Fibroblast of lung (primary cell): ENCODE results near the gene METTL21C. TPM values are rescaled to one million over a fixed set of nuclear protein-coding genes. Genes with fewer than 3 reads are reported as not detected.

ENCODE experiments used
- DNase-seq, 2 donors: peaks; one replicate each; pipeline versions ENCODE4 v3.0.0 to v3.0.0-alpha.2; 2010; ENCODE audit warnings: low read depth in 2 of 2
- H2AFZ ChIP-seq: 2 replicates; pipeline ENCODE4 v1.5.1; 2012; ENCODE audit warnings: low read length, control low read depth, inconsistent platforms
- H3K27ac ChIP-seq: 2 replicates; pipeline ENCODE4 v1.5.1; 2011; ENCODE audit warnings: low read length, control low read depth; ENCODE audit not compliant: insufficient read depth
- H3K27me3 ChIP-seq: 2 replicates; pipeline ENCODE4 v1.5.1; 2011; ENCODE audit warnings: mild to moderate bottlenecking, low read length; ENCODE audit not compliant: control insufficient read depth, insufficient read depth
- H3K36me3 ChIP-seq: 2 replicates; pipeline ENCODE4 v1.5.1; 2011; ENCODE audit warnings: low read length; ENCODE audit not compliant: control insufficient read depth, insufficient read depth
- H3K4me1 ChIP-seq: 2 replicates; pipeline ENCODE4 v1.5.1; 2011; ENCODE audit warnings: low read length; ENCODE audit not compliant: control insufficient read depth, insufficient read depth; ENCODE audit errors: extremely low read depth
- H3K4me2 ChIP-seq: 2 replicates; pipeline ENCODE4 v1.5.1; 2011; ENCODE audit warnings: low read length, control low read depth; ENCODE audit not compliant: insufficient read depth; ENCODE audit errors: extremely low read depth
- H3K4me3 ChIP-seq, 4 experiments: fragments of 200-600 bp in 1 of 4; sonication (generic) in 1 of 4; replicated peaks in 1 of 4; 2 replicates each; pipeline ENCODE4 v1.5.1; 2011 to 2016; ENCODE audit warnings: low read length in 4 of 4, low read depth in 3 of 4, mild to moderate bottlenecking in 3 of 4, control low read depth in 2 of 4, inconsistent platforms in 1 of 4, mixed read lengths in 1 of 4; ENCODE audit not compliant: insufficient read depth in 1 of 4; ENCODE audit errors: control extremely low read depth in 1 of 4
- H3K79me2 ChIP-seq: 2 replicates; pipeline ENCODE4 v1.5.1; 2012; ENCODE audit warnings: mild to moderate bottlenecking, low read length, inconsistent platforms; ENCODE audit not compliant: control insufficient read depth, insufficient read depth
- H3K9ac ChIP-seq: 2 replicates; pipeline ENCODE4 v1.5.1; 2011; ENCODE audit warnings: mild to moderate bottlenecking, low read length, control low read depth; ENCODE audit not compliant: insufficient read depth
- H3K9me3 ChIP-seq: 2 replicates; pipeline ENCODE4 v1.5.1; 2012; ENCODE audit warnings: low read depth, low read length; ENCODE audit not compliant: control insufficient read depth, insufficient read depth
- H4K20me1 ChIP-seq: 2 replicates; pipeline ENCODE4 v1.5.1; 2011; ENCODE audit warnings: low read length; ENCODE audit not compliant: control insufficient read depth, insufficient read depth; ENCODE audit errors: extremely low read depth
- EZH2 ChIP-seq: IDR thresholded peaks from 2 replicates; pipeline ENCODE4 v1.5.1; 2012; ENCODE audit warnings: low read length, control low read depth, mild to moderate bottlenecking; ENCODE audit errors: missing control alignments
- polyA plus RNA-seq, 2 donors: library from polyadenylated mRNA; depleted of rRNA in 1 of 2; stranded (reverse) in 1 of 2; unstranded in 1 of 2; fragments of >200 nt; gene quantifications; 2 replicates each; pipeline ENCODE4 v1.2.1, GENCODE V29; 2011 to 2012; ENCODE audit warnings: missing spikeins in 1 of 2
- total RNA-seq: library from RNA; depleted of rRNA; stranded (reverse); fragments of >200 nt; gene quantifications from 2 replicates; pipeline ENCODE4 v1.2.1, GENCODE V29; 2014
- TF ChIP-seq, protein P1 (sequence below), 2 donors: IDR thresholded peaks in 1 of 2; conservative IDR thresholded peaks in 1 of 2; 1 replicate in 1 of 2; 2 replicates in 1 of 2; pipeline ENCODE4 v1.5.1; 2011 to 2012; ENCODE audit warnings: low read length in 2 of 2, control low read depth in 1 of 2, inconsistent platforms in 1 of 2, low read depth in 1 of 2, mild to moderate bottlenecking in 1 of 2

Gene METTL21C
- total and polyA plus RNA-seq, 2 donors (not counting 1 experiment from before 2014, with no cell fraction given) = 0.17 TPM; not detected in 1

GRCh38 chr13:102675115-102675514, 19.7 kb downstream of the METTL21C start:
- H3K27me3 ChIP-seq = no peaks in the 10 kb centered on the region
- no peak overlapping the region for H3K27ac ChIP-seq
- H3K9ac ChIP-seq = no peak overlapping the region
- no peak overlapping the region for H2AFZ ChIP-seq
- H4K20me1 ChIP-seq = no peaks in the 10 kb centered on the region
- H3K4me1 ChIP-seq = no peaks in the 10 kb centered on the region
- TF ChIP-seq, protein P1, sequence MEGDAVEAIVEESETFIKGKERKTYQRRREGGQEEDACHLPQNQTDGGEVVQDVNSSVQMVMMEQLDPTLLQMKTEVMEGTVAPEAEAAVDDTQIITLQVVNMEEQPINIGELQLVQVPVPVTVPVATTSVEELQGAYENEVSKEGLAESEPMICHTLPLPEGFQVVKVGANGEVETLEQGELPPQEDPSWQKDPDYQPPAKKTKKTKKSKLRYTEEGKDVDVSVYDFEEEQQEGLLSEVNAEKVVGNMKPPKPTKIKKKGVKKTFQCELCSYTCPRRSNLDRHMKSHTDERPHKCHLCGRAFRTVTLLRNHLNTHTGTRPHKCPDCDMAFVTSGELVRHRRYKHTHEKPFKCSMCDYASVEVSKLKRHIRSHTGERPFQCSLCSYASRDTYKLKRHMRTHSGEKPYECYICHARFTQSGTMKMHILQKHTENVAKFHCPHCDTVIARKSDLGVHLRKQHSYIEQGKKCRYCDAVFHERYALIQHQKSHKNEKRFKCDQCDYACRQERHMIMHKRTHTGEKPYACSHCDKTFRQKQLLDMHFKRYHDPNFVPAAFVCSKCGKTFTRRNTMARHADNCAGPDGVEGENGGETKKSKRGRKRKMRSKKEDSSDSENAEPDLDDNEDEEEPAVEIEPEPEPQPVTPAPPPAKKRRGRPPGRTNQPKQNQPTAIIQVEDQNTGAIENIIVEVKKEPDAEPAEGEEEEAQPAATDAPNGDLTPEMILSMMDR (conservative IDR thresholded peaks at IDR 0.05 in 1 of 2, IDR thresholded peaks at IDR 0.05 in 1 of 2; ENCODE audit: low read depth in 1 of 2, low read length in 2 of 2) = no peak
- no peak for TF ChIP-seq EZH2
- H3K36me3 ChIP-seq = peaks cover 6% of the 10 kb centered on the region
- no peak for DNase-seq
- no peak overlapping the region for H3K4me2 ChIP-seq
- H3K9me3 ChIP-seq = no peaks in the 10 kb centered on the region
- H3K4me3 ChIP-seq = no peak overlapping the region
- no peaks in the 10 kb centered on the region for H3K79me2 ChIP-seq

DNA sequence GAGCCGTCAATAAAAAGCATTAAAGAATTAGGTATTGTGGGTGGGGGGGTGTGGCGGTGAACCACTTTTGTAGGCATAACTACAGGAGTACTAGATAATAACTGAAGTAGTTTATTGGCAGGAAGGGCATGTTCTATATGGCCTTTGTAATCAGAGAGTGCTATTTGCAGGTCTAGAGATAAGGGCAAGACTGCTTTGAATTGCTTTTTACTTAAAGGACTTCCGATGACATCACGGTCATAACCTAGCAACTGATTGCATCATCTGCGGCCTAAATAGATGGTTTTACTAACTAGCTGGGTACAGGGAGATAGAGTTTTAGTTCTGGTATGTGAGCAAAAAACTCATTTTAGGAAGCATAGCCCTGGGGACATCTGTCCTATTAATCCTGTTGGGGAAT, 24.7 kb downstream of the METTL21C start:
- Histone ChIP-seq H3K9ac (no peak overlapping the region), H2AFZ (no peak overlapping the region), H3K27ac (no peak overlapping the region), H3K9me3 (no peaks in the 10 kb centered on the region), H3K36me3 (peaks cover 9% of the 10 kb centered on the region), H3K4me1 (no peaks in the 10 kb centered on the region), H3K27me3 (no peaks in the 10 kb centered on the region), H3K4me3 (no peak overlapping the region), H3K79me2 (no peaks in the 10 kb centered on the region), H3K4me2 (no peak overlapping the region), H4K20me1 (no peaks in the 10 kb centered on the region)
- no peak for TF ChIP-seq EZH2
- TF ChIP-seq, protein P1 (conservative IDR thresholded peaks at IDR 0.05 in 1 of 2, IDR thresholded peaks at IDR 0.05 in 1 of 2; ENCODE audit: low read depth in 1 of 2, low read length in 2 of 2) = no peak
- DNase-seq = no peak

DNA sequence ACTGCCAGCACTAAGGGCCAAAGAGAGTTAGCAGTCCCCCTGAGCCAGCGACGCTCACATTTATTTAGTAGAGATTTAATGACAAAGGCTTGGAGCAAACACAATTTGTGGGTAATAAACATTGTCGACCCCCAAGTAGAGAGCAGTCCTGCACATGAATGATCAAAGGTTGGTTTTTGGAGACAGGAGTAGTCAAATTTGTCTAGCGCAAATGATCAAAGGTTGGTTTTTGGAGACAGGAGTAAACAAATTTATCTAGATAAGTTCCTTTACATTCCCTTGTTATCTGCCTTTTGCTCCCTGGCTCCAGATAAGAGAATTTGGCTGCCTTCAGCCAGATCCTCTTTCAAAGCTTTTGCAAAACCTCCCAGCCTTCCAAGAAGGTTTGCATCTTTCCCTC, 26.9 kb downstream of the METTL21C start:
- Histone ChIP-seq H4K20me1 (no peaks in the 10 kb centered on the region), H3K4me2 (no peak overlapping the region), H3K27ac (no peak overlapping the region), H3K4me3 (no peak overlapping the region), H3K36me3 (peaks cover 4% of the 10 kb centered on the region), H2AFZ (no peak overlapping the region), H3K4me1 (no peaks in the 10 kb centered on the region), H3K79me2 (no peaks in the 10 kb centered on the region), H3K9me3 (no peaks in the 10 kb centered on the region), H3K27me3 (no peaks in the 10 kb centered on the region), H3K9ac (no peak overlapping the region)
- TF ChIP-seq, protein P1 (conservative IDR thresholded peaks at IDR 0.05 in 1 of 2, IDR thresholded peaks at IDR 0.05 in 1 of 2; ENCODE audit: low read depth in 1 of 2, low read length in 2 of 2) = no peak
- TF ChIP-seq EZH2 = no peak
- DNase-seq = no peak
